ENCODE data around the gene SYT17. TPM values are rescaled to one million over a fixed set of nuclear protein-coding genes. Genes with fewer than 3 reads are reported as not detected.

SYT17 gene
- total RNA-seq, 5 donors from 2014 or later (not counting 1 experiment from before 2014, with no cell fraction given) = 0.23 to 1.4 (median 0.38) TPM; not detected in 2

DNA sequence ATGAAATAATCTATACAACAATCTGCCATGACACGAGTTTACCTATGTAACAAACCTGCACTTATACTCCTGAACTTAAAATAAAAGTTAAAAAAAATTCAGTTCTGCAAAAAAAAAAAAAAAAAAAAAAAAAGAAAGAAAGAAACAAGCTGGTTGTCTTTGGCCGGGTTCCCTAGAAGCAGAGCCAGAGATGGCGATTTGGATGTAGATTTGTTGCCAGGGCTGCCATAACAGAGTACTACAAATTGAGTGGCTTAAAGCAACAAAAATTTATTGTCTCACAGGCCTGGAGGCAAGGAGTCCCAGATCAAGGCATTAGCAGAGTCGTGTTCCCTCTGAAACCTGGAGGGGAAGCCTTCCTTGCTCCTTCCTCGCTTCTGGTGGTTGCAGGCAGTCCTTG lies 20.4 kb downstream of the SYT17 start:
- H3K27ac Mint-ChIP-seq = no peak overlapping the region
- Histone ChIP-seq H3K36me3 (ENCODE audit: control insufficient read depth in 2 of 2, extremely low read depth in 1 of 2, insufficient read depth in 1 of 2, low read length in 1 of 2) (no peaks in the 10 kb centered on the region), H3K4me1 (ENCODE audit: control insufficient read depth in 1 of 2, extremely low read depth in 1 of 2, insufficient read depth in 2 of 2, low read length in 2 of 2) (no peaks in the 10 kb centered on the region), H3K9me3 (no peaks in the 10 kb centered on the region), H3K4me3 (ENCODE audit: control insufficient read depth in 1 of 2, extremely low read depth in 1 of 2, low read length in 1 of 2) (no peak overlapping the region), H3K27ac (ENCODE audit: low read length) (no peak overlapping the region), H3K27me3 (replicated peaks in 1 of 2; ENCODE audit: control insufficient read depth in 2 of 2, extremely low read depth in 1 of 2, insufficient read depth in 2 of 2, low read length in 1 of 2) (no peaks in the 10 kb centered on the region)
- peaks cover 0 to 2% (median 0%) of the 10 kb centered on the region in 3 donors for H3K4me1 Mint-ChIP-seq
- WGBS (ENCODE audit: insufficient coverage) = 52% methylated on average over 2 of the region's 5 CpGs
- no peaks in the 10 kb centered on the region for H3K36me3 Mint-ChIP-seq
- CTCF ChIA-PET = no interaction called here
- DNase-seq (no peak), ATAC-seq (replicated peaks in 1 of 4) (no peak)
- POLR2A ChIA-PET = no interaction called here
- no peak overlapping the region for H3K4me3 Mint-ChIP-seq
- peaks cover 0 to 10% (median 3%) of the 10 kb centered on the region in 3 donors for H3K9me3 Mint-ChIP-seq
- H3K27me3 Mint-ChIP-seq = peaks cover 10 to 16% of the 10 kb centered on the region in 2 donors

DNA sequence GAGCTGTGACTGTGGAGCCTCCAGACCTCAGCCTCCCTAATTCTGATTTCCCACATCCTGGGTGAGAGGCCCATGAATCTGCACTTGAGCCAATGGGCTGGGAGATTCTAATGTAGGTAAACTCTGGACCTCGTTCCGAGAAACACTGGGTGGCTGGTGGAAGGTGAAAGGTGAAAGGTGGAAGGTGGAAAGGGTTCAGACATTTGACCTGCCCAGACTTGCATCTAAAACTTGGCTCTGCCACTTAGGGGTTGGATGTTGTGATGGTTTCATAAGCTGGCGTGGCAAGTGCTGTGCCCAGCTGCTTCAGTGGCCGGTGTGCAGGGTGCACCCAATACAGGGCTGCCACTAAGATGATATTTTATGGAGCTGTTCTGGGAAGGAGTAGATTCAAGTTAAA lies 24.8 kb downstream of the SYT17 start:
- no peak overlapping the region for H3K4me3 Mint-ChIP-seq
- no peak overlapping the region for H3K27ac ChIP-seq (ENCODE audit: low read length)
- no peaks in the 10 kb centered on the region for H3K36me3 ChIP-seq (ENCODE audit: control insufficient read depth in 2 of 2, extremely low read depth in 1 of 2, insufficient read depth in 1 of 2, low read length in 1 of 2)
- no peak overlapping the region for H3K4me3 ChIP-seq (ENCODE audit: control insufficient read depth in 1 of 2, extremely low read depth in 1 of 2, low read length in 1 of 2)
- H3K27me3 Mint-ChIP-seq = peaks cover 10 to 17% of the 10 kb centered on the region in 2 donors
- ChIA-PET CTCF (no interaction called here), POLR2A (no interaction called here)
- DNase-seq (no peak), ATAC-seq (replicated peaks in 1 of 4) (no peak)
- H3K27ac Mint-ChIP-seq = no peak overlapping the region
- peaks cover 0 to 5% (median 3%) of the 10 kb centered on the region in 3 donors for H3K9me3 Mint-ChIP-seq
- no peaks in the 10 kb centered on the region for H3K36me3 Mint-ChIP-seq
- H3K4me1 Mint-ChIP-seq = peaks cover 0 to 2% (median 0%) of the 10 kb centered on the region in 3 donors
- H3K4me1 ChIP-seq (ENCODE audit: control insufficient read depth in 1 of 2, extremely low read depth in 1 of 2, insufficient read depth in 2 of 2, low read length in 2 of 2) = no peaks in the 10 kb centered on the region
- H3K27me3 ChIP-seq (replicated peaks in 1 of 2; ENCODE audit: control insufficient read depth in 2 of 2, extremely low read depth in 1 of 2, insufficient read depth in 2 of 2, low read length in 1 of 2) = peaks cover 0 to 3% of the 10 kb centered on the region in 2 experiments
- no peaks in the 10 kb centered on the region for H3K9me3 ChIP-seq
- 84% methylated on average over 4 of the region's 4 CpGs for WGBS (ENCODE audit: insufficient coverage)

DNA sequence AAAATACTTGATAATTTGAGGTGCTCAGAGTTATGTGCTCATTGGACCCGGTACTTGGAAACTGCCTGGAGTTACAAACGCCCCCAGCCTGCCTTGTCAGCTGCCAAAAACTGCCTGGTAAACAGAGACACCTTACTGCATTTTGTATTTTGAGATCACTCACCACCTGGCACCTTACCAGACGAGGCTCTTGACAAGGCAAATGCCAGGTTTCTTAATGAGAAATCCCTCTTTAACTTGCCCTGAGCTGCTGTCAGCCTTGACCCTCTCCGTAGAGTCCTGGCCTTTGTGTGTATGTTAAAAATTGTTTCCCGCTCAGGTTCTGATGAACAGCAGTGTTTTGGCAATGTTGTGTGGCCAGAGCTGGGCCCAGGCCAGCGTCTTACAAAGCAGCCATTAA lies 28.8 kb downstream of the SYT17 start:
- Mint-ChIP-seq H3K27ac (no peak overlapping the region), H3K4me1 (no peaks in the 10 kb centered on the region), H3K27me3 (peaks cover 7 to 12% of the 10 kb centered on the region in 2 donors), H3K9me3 (peaks cover 5 to 19% (median 16%) of the 10 kb centered on the region in 3 donors), H3K36me3 (no peaks in the 10 kb centered on the region), H3K4me3 (no peak overlapping the region)
- no peak for ATAC-seq (replicated peaks in 1 of 4)
- H3K27ac ChIP-seq (ENCODE audit: low read length) = no peak overlapping the region
- WGBS (ENCODE audit: insufficient coverage) = 92% methylated on average over 2 of the region's 6 CpGs
- H3K4me1 ChIP-seq (ENCODE audit: control insufficient read depth in 1 of 2, extremely low read depth in 1 of 2, insufficient read depth in 2 of 2, low read length in 2 of 2) = no peaks in the 10 kb centered on the region
- CTCF ChIA-PET = no interaction called here
- POLR2A ChIA-PET = no interaction called here
- H3K9me3 ChIP-seq = no peaks in the 10 kb centered on the region
- peaks cover 0 to 3% of the 10 kb centered on the region in 2 experiments for H3K27me3 ChIP-seq (replicated peaks in 1 of 2; ENCODE audit: control insufficient read depth in 2 of 2, extremely low read depth in 1 of 2, insufficient read depth in 2 of 2, low read length in 1 of 2)
- no peaks in the 10 kb centered on the region for H3K36me3 ChIP-seq (ENCODE audit: control insufficient read depth in 2 of 2, extremely low read depth in 1 of 2, insufficient read depth in 1 of 2, low read length in 1 of 2)
- no peak for DNase-seq
- no peak overlapping the region for H3K4me3 ChIP-seq (ENCODE audit: control insufficient read depth in 1 of 2, extremely low read depth in 1 of 2, low read length in 1 of 2)

DNA sequence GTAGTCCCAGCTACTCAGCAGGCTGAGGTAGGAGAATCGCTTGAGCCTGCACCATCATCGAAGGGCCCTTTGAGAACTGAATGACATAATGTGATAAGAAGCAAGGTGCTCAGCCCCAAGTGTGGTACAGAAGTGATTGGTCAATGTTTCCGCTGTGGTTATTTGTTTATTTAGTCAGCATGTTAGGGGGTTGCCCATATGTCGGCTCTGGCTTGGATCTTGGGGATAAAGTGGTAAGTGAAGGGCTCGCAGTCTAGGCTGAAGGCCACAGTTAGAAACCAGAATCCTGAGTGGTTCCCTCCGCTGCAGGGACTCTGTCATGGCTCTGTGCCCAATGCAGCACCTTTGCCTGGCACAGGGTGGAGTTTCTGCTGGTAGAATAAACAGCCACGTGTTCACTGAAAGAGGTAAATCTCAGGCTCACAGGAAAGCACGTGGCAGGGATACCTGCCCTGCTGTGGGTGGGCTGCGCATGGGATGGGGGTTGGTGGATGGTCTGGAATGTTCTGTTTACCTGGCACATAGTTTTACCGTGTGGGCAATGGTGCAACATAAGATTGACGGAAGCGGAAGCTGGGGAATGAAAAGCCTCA lies 35.4 kb downstream of the SYT17 start:
- Mint-ChIP-seq H3K27me3 (peaks cover 4 to 7% of the 10 kb centered on the region in 2 donors), H3K27ac (no peak overlapping the region), H3K4me1 (no peaks in the 10 kb centered on the region), H3K4me3 (no peak overlapping the region), H3K36me3 (no peaks in the 10 kb centered on the region), H3K9me3 (peaks cover 0 to 22% (median 12%) of the 10 kb centered on the region in 3 donors)
- Histone ChIP-seq H3K36me3 (ENCODE audit: control insufficient read depth in 2 of 2, extremely low read depth in 1 of 2, insufficient read depth in 1 of 2, low read length in 1 of 2) (no peaks in the 10 kb centered on the region), H3K27ac (ENCODE audit: low read length) (no peak overlapping the region), H3K4me1 (ENCODE audit: control insufficient read depth in 1 of 2, extremely low read depth in 1 of 2, insufficient read depth in 2 of 2, low read length in 2 of 2) (no peaks in the 10 kb centered on the region), H3K9me3 (no peaks in the 10 kb centered on the region), H3K27me3 (replicated peaks in 1 of 2; ENCODE audit: control insufficient read depth in 2 of 2, extremely low read depth in 1 of 2, insufficient read depth in 2 of 2, low read length in 1 of 2) (peaks cover 0 to 9% of the 10 kb centered on the region in 2 experiments), H3K4me3 (ENCODE audit: control insufficient read depth in 1 of 2, extremely low read depth in 1 of 2, low read length in 1 of 2) (no peak overlapping the region)
- CTCF ChIA-PET = no interaction called here
- ATAC-seq (replicated peaks in 1 of 4) (no peak), DNase-seq (no peak)
- POLR2A ChIA-PET = no interaction called here
- 68% methylated on average over 10 of the region's 12 CpGs for WGBS (ENCODE audit: insufficient coverage)

DNA sequence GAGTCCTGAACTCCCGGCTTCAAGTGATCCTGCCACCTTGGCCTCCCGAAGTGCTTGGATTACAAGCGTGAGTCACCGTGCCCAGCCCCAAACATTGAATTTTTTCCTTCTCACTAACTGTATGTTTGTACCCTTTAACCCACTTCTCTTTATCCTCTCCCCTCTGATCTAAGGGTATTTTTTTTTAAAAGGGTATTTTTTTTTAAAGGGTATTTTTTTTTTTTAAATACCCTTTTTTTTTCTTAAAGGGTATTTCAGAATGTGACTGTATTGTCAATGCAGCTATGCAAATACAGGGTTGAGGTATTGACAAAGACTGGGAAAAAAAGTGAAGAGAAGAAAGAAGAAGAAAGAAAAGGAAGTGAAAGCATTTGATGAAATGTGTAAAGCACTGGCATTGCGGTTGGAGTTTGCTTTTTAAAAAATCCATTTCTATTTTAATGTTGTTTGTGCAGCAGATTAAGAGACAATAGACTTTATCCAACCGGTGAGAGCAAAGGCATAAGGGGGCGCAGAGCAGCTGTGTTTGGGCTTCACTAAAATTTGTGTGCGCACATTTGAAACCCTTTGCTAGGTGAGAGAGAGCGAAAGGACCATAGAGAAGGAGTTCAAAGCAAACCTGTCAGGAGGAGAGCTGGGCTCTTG lies 42.4 kb downstream of the SYT17 start:
- H3K27ac Mint-ChIP-seq = no peak overlapping the region
- DNase-seq = peak in 1 of 35 experiments; percentile 1
- peaks cover 0 to 2% of the 10 kb centered on the region in 2 donors for H3K27me3 Mint-ChIP-seq

DNA sequence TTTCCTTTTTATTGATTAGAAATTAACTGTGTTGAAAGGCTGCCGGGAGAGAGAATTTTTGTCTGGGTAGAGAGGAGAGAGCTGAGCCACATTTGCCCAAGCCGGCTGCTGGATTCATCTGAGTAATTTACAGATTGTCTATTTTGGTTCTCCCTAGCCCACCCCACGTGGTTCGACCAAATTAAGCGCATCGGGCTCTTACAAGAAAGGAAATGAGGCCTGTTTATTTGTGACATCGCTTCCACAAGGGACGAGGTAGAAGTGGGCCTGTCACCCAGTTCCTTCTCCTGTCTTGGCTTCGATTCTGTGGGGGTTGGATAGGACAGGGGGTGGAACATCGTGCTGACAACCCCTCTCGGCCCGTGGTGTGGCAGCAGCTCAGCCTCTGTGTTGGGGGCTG lies 42.9 kb downstream of the SYT17 start:
- ChIA-PET CTCF (no interaction called here), POLR2A (no interaction called here)
- Histone ChIP-seq H3K9me3 (no peaks in the 10 kb centered on the region), H3K4me3 (ENCODE audit: control insufficient read depth in 1 of 2, extremely low read depth in 1 of 2, low read length in 1 of 2) (no peak overlapping the region), H3K27ac (ENCODE audit: low read length) (no peak overlapping the region), H3K27me3 (replicated peaks in 1 of 2; ENCODE audit: control insufficient read depth in 2 of 2, extremely low read depth in 1 of 2, insufficient read depth in 2 of 2, low read length in 1 of 2) (no peaks in the 10 kb centered on the region), H3K36me3 (ENCODE audit: control insufficient read depth in 2 of 2, extremely low read depth in 1 of 2, insufficient read depth in 1 of 2, low read length in 1 of 2) (no peaks in the 10 kb centered on the region), H3K4me1 (ENCODE audit: control insufficient read depth in 1 of 2, extremely low read depth in 1 of 2, insufficient read depth in 2 of 2, low read length in 2 of 2) (no peaks in the 10 kb centered on the region)
- ATAC-seq (replicated peaks in 1 of 4) = no peak
- no peak for DNase-seq
- peaks cover 9% of the 10 kb centered on the region in 3 donors for H3K9me3 Mint-ChIP-seq
- no peak overlapping the region for H3K4me3 Mint-ChIP-seq
- H3K27ac Mint-ChIP-seq = no peak overlapping the region
- no peaks in the 10 kb centered on the region for H3K4me1 Mint-ChIP-seq
- no peaks in the 10 kb centered on the region for H3K36me3 Mint-ChIP-seq
- H3K27me3 Mint-ChIP-seq = peaks cover 0 to 2% of the 10 kb centered on the region in 2 donors
- 56% methylated on average over 10 of the region's 12 CpGs for WGBS (ENCODE audit: insufficient coverage)

More for the DNA sequence above, 42.4 kb downstream of the SYT17 start:
- ATAC-seq (replicated peaks in 1 of 4) = no peak
- H3K9me3 ChIP-seq = no peaks in the 10 kb centered on the region
- Mint-ChIP-seq H3K4me1 (no peaks in the 10 kb centered on the region), H3K36me3 (no peaks in the 10 kb centered on the region), H3K9me3 (peaks cover 7 to 9% (median 9%) of the 10 kb centered on the region in 3 donors), H3K4me3 (no peak overlapping the region)
- ChIA-PET POLR2A (no interaction called here), CTCF (no interaction called here)
- H3K4me1 ChIP-seq (ENCODE audit: control insufficient read depth in 1 of 2, extremely low read depth in 1 of 2, insufficient read depth in 2 of 2, low read length in 2 of 2) = no peaks in the 10 kb centered on the region
- no peak overlapping the region for H3K27ac ChIP-seq (ENCODE audit: low read length)
- H3K36me3 ChIP-seq (ENCODE audit: control insufficient read depth in 2 of 2, extremely low read depth in 1 of 2, insufficient read depth in 1 of 2, low read length in 1 of 2) = no peaks in the 10 kb centered on the region
- no peak overlapping the region for H3K4me3 ChIP-seq (ENCODE audit: control insufficient read depth in 1 of 2, extremely low read depth in 1 of 2, low read length in 1 of 2)
- 100% methylated on average over 2 of the region's 9 CpGs for WGBS (ENCODE audit: insufficient coverage)
- no peaks in the 10 kb centered on the region for H3K27me3 ChIP-seq (replicated peaks in 1 of 2; ENCODE audit: control insufficient read depth in 2 of 2, extremely low read depth in 1 of 2, insufficient read depth in 2 of 2, low read length in 1 of 2)
